ENCODE results near the gene CDYL2.

GRCh38 chr16:80654094-80654862 lies 150.1 kb downstream of the CDYL2 start:
- TF ChIP-seq EZH2 (IDR thresholded peaks at IDR 0.05; ENCODE audit: low read length, unreplicated experiment) (no peak), CTCF (conservative IDR thresholded peaks at IDR 0.05; ENCODE audit: low read depth, low read length) (no peak), EZH2phosphoT487 (IDR thresholded peaks at IDR 0.05; ENCODE audit: borderline replicate concordance, low read length) (no peak)
